Measurements from ENCODE around the gene DGKZ.

The DGKZ gene

GRCh38 chr11:46327829-46328228, 19.4 kb upstream of the DGKZ start:
- DNase-seq (ENCODE audit: low read depth, low spot score), result no peak

DNA sequence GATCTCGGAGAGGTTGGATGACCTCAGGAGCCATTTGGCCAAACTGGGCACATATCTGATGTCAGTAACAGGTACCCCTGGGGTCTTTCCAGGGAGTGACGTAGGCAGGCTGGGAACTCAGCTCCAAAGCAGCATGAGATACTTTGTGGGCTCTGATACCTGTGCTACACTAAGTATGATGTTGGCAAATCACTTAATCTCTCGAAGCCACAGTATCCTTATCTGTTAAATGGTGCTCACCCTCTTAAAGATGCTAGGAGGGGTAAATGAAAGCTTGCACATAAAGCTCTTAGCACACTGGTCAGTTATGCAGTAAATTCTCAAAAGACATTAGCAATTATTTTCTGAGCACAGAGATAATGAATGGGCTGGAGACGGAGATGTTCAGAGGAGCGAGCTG, 17.1 kb upstream of the DGKZ start:
- DNase-seq (ENCODE audit: low read depth, low spot score), result no peak

DNA sequence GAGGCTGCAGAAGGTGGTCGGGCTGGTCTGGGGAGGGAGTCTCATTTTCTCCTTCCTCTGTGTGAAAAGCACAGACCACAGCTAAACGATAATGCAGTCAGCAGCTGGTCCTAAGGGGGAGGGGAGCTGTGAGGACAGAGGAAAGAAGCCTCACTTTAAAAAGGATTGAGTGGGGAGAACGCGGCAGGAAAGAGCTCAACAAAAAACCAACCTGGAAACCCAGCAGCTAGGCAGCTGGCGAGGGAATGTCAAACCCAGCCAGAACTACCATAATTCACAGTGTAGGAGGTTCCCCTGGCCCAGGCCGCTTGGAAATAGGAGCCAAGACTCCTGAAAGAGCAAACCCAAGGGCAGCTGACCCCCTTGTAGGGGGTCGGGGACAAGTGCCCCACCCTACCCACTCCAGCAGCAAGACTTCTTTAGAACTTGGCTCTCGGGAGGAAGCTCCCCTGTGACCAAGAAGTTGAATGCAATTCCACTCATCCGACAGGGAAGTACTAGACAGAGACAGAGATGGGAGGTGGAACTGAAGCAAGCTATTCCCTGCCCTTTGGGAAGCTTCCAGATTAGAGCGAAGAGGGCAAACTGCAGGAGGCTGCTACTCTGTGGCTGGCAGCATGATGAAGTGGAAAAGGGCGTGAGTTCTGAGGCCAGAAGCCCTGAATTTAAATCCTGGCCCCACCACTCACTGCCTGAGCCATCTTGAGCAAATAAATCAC, 16.5 kb upstream of the DGKZ start:
- no peak for DNase-seq (ENCODE audit: low read depth, low spot score)

- no peak for DNase-seq (ENCODE audit: low read depth, low spot score)
Observed at GRCh38 chr11:46331282-46331984, 15.8 kb upstream of the DGKZ start.

DNA sequence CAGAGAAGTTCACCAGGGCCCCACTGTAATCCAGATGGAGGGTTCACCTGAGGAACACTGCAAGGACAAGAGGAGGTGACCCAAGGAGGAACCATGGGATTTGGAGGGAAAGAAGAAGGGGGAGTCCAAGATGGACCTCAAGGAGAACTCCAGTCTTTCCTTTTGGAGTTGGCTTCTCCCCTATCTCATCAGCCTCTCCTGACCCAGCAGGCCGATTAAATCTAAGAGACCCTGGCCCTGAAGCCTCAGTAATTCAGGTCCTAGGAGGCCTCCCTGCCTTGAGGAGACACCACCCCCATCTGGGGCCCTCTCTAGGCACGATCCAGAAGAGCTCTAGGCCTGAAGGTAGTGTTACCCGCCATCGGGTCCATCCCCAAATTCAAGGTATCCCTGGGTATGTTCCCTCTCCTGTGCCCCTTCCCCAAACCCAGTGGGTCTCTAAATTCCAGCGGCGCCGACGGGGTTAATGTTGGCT, 15.1 kb upstream of the DGKZ start:
- DNase-seq (ENCODE audit: low read depth, low spot score), result no peak

DNA sequence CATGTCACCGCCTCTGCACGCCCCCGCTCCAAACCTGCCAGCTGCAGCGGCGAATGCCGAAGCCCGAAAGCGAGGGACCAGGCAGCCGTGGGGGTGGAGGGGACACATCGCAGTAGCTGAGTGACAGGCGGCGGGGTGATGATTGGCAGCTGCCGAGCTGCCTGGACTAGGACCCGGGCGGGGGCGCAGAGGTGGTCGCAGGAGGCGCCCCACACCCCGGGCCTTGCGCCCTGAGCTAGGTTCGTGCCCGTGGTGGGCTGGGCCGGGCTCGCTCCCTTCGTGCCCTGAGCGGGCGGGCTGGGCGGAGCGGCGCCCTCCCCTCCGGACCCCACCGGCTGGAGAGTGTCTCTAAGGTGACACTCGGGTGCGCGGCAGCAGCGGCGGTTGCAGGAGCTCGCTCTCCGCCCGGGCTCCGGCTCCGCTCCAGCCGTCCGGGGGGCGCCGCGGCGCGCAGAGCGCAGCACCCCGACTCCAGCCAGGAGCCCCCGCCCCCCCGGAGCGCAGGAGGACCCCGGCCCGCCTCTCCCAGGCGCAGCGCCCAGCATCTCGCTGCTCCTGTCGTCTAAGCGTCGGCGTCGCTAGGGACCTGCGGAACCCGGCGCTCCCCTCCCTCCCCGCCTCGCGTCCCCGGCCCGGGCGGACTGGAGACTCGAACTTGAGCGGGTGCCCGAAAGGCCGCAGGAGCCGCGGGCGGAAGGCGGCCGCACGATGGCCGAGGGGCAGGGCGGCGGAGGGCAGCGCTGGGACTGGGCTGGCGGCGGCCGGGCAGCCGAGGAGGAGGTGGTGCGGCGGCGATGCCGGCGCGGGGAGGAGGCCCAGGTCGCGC, 14.5 kb upstream of the DGKZ start:
- no peak for DNase-seq (ENCODE audit: low read depth, low spot score)

DNA sequence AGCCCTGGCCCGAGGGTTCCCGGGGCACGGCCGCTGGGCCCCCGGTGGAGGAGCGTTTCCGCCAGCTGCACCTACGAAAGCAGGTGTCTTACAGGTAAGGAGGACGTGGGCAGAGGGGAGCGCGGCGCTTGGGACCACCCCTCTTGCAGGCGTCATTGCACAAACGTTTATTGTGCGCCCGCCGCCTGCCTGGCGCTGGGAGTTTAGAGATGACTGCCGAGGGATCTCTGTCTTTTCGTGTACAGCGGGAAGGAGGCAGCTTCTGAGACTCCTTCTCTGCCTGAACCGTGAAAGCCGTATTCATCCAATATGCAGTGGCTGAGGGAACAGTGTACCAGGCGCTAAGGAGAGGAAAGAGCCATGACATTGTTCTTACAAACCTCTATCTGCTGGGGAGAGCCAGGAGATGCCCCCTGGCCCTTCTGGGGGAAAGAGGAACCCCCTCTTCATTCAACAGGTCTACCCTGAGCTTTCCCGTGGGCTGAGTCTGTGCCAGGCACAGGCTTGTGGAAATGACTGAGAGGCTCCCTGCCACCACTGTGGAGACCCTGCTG, 13.8 kb upstream of the DGKZ start:
- no peak for DNase-seq (ENCODE audit: low read depth, low spot score)

GRCh38 chr11:46334211-46334610, 13.1 kb upstream of the DGKZ start:
- no peak for DNase-seq (ENCODE audit: low read depth, low spot score)

DNA sequence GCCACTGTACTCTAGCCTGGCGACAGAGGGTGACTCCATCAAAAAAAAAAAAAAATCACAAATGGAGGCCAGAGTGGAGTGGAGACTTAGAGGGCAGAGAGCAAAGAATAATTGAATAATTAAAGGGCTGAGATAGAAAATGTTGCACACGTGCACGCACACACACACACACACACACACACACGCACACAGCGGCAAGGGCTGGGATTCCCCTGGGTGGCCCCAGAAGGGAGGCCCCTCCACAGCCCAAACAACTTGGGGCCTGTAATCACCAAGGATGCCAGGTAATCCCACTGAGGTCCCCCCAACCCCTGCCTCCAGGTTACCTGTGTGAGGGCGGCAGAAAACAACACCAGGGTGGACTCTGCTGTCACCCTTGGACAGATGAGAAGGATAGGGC, 12.0 kb upstream of the DGKZ start:
- no peak for DNase-seq (ENCODE audit: low read depth, low spot score)

DNA sequence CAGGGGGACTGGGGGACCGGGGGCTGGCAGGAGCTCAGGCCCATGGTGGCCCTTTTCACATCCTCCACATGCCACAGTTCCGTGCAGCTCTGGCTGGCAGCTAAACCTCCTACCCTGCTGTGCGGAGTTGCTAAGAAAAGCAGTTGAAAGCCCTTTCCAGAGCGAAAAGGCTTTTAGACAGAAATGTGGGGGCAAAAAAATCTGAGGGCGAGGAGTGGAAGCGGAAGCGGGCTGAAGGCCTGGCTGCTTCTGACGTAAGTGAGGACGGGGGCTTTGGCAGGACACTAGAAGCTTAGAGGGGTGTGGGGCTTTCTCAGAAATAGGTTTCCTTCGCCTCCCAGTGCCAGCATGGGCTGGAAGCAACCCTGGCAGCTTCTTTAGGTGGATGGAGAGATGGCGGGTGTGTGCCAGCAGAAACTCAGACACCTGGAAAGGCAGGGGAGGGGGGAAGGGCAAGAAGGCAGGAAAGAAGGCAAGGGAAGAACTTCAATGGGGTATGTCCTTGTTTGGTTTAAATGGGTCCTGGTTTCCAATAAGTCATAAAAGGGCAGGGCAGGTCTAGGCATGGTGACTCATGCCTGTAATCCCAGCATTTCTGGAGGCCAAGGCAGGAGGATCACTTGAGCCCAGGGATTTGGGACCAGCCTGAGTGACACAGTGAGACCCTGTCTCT, 11.2 kb upstream of the DGKZ start:
- DNase-seq (ENCODE audit: low read depth, low spot score), result no peak

DNA sequence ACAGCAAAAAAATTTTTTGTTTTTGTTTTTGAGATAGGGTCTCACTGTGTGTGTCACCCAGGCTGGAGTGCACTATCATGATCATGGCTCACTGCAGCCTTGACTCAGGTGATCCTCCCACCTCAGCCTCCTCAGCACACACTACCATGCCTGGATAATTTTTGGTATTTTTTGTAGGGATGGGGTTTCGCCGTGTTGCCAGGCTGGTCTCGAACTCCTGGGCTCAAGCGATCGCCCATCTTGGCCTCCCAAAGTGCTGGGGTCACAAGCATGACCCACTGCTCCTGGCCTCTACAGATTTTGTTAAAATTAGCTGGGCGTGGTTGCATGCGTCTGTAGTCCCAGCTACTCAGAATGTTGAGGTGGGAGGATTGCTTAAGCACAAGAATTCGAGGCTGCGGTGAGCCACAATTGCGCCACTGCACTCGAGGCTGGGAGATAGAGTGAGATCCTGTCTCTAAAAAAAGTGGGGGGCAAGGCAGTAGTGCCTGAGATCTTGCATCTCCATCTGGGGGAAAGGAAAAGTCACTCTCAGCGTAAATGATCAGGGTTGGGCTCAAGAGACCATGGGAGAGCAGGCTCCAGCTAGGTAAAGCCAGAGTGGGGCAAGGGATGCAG, 10.6 kb upstream of the DGKZ start:
- no peak for DNase-seq (ENCODE audit: low read depth, low spot score)

- no peak for DNase-seq (ENCODE audit: low read depth, low spot score)
Observed at GRCh38 chr11:46337626-46338345, 9.5 kb upstream of the DGKZ start.

GRCh38 chr11:46338636-46338987, 8.7 kb upstream of the DGKZ start:
- no peak for DNase-seq (ENCODE audit: low read depth, low spot score)

DNA sequence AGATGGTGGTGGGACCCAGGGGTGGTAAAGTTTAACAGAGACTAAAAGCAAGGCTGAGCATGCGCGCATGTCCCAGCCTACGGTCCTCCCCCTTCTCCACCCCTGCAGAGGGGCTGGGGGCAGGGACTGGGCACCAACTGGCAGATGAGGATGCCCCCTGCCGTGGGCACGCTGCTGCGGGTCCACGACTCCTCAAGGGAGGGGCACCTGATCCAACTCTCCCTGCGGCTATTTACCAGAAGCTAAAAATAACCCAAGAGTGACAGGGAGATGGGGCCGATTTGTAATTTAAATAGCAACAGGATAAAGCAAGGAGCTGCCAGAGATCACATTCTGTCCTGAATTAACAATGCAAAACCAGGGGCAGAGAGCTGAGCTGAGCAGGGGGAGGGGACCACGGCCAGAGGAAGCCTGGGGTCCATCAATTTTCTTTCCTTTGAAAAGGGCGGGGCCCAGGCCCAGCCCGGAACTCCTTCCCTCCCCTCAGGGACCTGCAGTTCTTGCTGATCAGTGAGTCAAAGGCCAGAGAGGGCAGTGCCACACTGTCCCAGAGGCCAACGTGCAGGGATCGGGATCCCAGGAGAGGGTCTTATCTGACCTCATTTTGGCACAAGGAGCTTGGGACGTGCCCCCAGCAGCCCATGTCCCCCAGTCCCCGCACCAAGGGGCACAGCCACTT, 8.1 kb upstream of the DGKZ start:
- DNase-seq (ENCODE audit: low read depth, low spot score), result no peak

DNA sequence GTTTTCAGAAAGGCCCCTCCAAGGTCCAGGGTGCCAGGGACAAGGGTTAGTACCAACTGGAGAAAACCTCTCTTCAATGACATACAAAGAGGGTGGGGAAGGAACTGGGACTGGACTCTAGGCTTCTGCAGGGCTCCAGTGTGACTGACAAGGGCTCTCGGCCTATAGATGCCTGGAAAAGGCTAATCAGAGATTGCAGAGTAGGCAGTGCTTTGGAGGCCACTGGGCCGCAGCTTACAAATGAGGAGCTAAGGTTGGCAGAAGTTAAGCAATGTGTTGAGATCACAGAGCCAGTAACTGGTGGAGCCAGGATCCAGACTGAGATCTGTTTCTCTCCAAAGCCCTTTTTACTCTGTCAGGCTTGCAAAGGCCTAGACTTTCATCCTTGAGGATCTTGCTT, 7.4 kb upstream of the DGKZ start:
- no peak for DNase-seq (ENCODE audit: low read depth, low spot score)

- no peak for DNase-seq (ENCODE audit: low read depth, low spot score)
Observed at GRCh38 chr11:46341454-46341853, 5.8 kb upstream of the DGKZ start.

DNA sequence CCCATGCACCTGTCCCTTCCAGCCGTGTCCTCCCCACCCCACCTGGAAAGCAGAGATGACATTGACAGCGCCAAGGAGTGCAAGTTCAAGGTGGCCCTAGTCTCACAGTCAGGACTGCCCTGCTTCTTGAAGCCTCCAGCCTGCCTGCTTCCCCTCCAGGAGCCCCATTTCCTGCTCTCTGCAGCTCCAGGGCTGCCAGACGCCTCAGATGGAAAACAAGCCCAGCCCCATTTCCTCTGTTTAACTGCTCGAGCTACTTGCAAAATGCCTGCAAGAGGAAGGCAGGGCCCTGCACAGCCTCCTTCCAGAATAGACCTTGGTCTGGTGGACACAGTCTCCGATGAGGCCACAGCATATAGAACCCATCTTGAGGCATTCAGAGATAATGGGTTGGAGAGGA, 5.0 kb upstream of the DGKZ start:
- no peak for DNase-seq (ENCODE audit: low read depth, low spot score)

GRCh38 chr11:46343520-46343919, 3.7 kb upstream of the DGKZ start:
- DNase-seq (ENCODE audit: low read depth, low spot score), result no peak

GRCh38 chr11:46345131-46345597, 2.1 kb upstream of the DGKZ start:
- DNase-seq (ENCODE audit: low read depth, low spot score), result no peak

Data from smooth muscle cell of the brain vasculature (primary cell).